Stimulated activated CD4-positive, alpha-beta T cell treated with anti-CD3 and anti-CD28 coated beads, Interleukin-2, amount 100 ng/mL, for 4 hours (primary cell): Measurements from ENCODE around the gene MCF2L2.
"Not testable (repeated sequence)": the region's sequence is repeated elsewhere in the genome, so short reads cannot be mapped to it uniquely, and the experiment has no call there.

Experiments used
- DNase-seq: peaks from one replicate; pipeline ENCODE4 v3.0.0-alpha.2; 2020; ENCODE audit warnings: low read depth

MCF2L2 gene

GRCh38 chr3:183203670-183204069 is 224.7 kb downstream of the MCF2L2 start:
- no peak for DNase-seq

DNA sequence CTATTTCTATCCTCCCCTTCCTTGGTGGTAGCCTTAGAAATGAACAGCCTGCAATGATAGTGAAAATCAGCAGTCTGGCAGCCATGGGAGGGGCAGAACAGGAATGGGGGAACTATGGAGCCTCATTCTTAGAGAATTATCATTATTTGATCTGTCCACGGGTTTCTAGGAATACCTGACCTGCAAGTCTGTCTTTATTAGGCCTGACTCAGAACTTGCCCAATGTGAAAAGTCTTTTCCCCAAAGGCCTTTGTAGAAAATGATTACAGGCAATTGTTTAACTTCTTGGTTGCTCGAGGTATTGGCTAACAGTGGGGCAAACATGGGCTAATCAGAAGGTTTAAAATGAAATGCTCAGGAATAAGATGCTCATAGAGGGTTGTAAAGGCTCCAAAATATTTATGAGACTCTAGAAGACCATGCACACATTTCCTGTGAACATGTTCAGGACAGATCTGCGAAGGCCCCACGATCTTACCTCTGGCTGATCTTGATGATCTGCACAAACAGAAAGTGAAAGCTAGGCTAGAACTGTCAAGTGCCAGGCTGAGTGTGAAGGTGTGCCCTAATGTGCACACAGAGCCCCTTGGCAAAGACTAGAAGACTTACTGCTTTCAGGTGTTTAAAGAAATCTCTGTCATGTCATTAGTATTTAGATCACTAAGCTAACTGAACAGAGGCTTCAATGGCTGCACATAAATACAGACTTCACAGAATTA is 226.3 kb downstream of the MCF2L2 start:
- no peak for DNase-seq

DNA sequence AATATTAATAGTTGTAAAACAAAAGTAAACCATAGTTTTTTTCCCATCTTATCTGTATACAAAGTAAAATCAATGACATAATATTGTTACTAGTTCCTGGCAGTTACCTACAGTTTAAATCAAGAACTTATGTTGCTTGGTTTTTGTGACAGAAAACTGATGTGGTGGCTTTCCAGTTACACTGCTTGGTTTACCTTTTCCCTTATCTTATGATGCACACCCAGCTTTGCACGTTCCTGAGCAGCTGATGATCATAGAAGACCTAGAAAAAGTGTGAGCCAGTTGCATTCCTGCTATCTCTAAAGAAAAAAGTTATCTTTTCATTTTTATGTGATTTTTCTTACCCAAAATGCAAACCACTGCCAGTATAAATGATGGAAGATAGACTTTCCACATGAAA is 229.5 kb downstream of the MCF2L2 start:
- DNase-seq, result no peak

DNA sequence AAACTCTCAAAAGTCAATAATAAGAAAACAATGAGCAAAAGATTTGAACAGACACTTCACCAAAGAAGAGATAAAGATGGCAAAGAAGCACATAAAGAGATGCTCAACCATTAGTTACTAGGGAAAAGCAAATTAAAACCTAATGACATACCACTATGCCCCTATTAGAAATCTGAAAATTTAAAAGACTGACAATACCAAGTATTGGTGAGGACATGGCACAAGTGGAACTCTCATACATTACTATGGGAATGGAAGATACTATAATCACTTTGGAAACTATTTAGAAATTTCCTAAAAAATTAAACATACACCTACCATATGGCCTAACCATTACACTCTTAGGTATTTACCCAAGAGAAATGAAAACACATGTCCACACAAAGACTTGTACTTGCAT is 230.7 kb downstream of the MCF2L2 start:
- no peak for DNase-seq

- DNase-seq, result no peak
Observed at GRCh38 chr3:183195266-183195665, 233.2 kb downstream of the MCF2L2 start.

DNA sequence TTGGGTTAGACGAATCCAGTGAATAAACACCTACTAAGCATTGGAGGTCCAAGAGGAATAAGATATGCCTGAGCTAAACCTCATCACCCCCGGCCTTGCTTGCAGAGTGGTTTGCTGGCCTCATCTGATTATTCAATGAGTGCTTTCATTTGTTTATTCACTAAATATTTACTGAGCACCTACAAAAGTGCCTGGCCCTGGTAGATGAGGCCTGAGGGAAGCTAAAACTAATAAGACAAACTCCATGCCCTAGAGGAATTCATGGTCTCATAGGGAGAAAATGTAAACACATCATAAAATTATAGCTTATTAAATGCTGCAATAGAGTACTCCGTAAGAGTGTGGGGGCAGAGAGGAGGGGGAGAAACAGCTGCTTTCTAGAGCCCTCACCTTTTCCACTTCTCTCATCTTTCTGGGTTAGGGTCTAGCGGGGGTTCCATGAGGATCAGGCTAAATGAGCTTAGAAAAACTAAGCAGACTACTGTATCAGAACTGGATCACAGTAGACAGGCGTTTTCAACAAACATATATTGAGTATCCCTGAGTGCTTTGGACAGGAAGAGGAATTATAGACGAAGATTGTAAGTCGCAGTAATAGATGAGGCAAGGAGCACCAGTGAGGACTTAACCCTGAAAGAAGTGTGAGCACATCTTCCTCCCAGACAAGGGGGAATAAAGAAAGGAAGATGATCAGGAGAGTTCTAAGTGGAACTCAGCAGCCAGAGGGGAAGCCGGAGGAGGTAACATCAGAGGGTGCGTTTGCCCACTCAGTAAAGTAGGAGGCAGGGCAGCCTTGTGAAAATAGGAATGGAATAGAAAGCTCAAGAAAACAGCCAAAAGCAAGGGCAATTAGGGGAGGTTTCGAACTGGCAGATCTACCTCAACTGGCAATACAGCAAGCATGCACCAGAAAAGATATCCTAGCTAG is 234.4 kb downstream of the MCF2L2 start:
- no peak for DNase-seq

DNA sequence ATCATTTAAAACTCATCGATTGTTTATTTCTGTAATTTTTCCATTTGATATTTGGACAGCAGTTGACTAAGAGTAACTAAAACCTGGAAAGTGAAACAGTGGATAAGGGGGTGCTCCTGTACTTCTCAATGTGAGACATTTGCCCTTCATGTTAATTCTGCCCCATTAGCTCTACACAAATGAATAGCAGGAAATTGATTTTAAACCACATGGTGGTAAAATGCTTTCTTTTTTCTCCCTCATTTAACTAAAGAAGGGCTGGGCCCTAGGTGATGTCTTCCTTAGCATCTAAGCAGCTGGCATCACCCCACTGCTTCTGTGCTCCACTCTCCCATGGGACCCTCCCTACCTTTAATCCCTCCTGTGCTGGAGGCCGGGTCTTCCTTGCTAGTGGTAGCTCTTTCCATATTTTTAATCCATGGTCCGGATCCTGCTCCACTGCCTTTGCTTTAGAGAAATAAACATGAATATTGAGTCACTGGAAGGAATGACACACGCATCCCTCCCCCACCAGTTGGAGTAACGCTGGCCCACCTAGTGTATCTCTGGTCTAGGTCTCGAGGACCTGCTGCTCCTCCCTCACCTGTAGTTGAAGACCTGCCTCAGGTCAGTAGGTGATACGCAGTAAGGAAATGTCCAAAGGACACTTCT is 235.6 kb downstream of the MCF2L2 start:
- no peak for DNase-seq

DNA sequence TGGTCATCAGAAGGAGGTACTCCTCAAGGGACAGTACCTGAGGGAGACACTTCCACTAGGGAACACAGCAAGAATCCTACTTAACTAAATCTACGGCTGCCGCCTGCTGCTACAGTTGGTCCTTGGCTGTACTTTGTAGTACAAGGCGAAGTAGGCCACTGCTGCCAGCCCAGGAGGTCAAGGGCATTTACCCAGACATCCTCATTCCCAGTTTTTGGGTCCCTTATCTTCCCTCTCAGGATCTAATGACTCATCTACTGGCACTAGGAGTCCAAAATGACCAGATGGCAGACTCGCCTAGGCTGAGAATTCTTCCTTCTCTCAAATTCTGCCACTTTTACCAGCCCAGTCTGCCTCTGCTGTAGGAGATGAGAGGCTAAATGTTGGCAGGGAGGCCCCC is 238.8 kb downstream of the MCF2L2 start:
- DNase-seq, result no peak

- peak; percentile 26 for DNase-seq
Observed at GRCh38 chr3:183188895-183189462, 239.4 kb downstream of the MCF2L2 start.

DNA sequence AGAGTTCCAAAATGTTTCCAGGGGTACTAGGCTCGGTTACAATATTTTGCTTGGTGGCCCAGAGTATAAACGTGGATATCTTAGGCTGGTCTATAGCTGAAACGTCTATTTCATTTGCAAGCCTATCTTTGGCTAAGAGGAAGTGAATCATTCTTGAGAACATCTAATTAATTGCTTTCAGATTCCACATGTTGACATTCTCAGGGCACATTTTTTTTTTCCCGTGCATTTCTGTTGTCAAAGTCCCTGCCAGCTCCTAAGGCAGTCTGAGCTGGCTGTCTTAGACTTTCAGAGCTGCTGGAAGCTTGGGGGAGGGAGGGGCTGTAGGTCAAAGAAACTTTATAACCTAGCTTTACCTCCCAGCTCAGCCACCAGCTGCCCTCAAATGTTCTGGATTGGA is 242.7 kb downstream of the MCF2L2 start:
- no peak for DNase-seq

DNA sequence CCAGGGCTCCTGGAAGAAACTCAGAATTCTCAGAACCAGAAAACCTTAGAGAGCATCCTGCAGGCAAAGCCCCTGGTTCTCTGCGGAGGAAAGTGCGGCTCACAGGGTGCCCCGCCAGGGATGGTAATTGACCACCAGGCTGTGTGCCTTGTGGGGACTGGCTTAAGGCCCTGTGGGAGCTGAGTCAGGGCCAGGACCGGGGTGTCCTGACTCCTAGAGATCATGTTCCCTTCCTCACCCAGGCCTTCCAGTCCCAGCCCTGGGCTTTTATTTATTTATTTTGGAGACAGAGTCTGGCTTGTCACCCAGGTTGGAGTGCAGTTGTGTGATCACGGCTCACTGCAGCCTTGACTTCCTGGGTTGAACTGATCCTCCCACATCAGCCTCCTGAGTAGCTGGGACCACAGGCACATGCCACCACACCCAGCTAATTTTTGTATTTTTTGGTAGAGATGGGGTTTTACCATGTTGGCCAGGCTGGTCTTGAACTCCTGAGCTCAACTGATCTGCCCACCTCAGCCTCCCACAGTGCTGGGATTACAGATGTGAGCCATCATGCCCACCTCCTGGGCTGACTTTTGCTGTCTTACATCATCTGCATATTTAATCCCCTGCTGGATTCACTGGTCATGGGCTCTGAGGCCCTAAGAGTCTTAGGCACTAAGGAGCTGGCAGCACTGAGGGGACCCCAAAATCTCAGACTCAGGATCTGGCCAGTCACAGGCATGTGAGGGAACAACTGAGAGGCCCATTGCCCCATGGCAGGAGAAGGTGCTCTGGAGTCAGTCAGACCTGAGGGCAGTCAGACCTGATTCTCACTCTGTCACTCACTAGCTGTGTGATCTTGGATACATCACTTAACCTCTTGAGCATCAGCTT is 245.4 kb downstream of the MCF2L2 start:
- DNase-seq, result no peak

- no peak for DNase-seq
Observed at GRCh38 chr3:183182073-183182472, 246.3 kb downstream of the MCF2L2 start.

GRCh38 chr3:183181606-183182005 is 246.8 kb downstream of the MCF2L2 start:
- no peak for DNase-seq

- DNase-seq, result no peak
Observed at GRCh38 chr3:183180784-183181295, 247.6 kb downstream of the MCF2L2 start.

- no peak for DNase-seq
Observed at GRCh38 chr3:183180110-183180783, 248.2 kb downstream of the MCF2L2 start.

DNA sequence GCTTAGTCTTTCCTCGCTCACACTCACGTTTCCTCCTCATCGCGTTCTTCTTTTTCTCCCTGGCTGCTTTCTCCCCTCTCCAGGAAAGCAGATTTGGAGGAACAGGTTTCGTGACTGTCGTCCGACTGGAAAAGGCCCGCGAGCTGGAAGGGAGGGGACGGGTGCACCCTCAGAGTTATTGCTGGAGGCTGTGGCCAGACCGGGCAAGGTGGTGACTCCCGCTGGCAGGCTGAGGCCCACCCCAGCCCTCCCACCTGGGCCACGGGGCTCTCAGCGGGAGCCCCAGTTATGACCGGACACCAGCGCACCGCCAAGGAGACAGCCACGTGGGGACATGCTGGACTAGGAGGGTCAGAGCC is 248.9 kb downstream of the MCF2L2 start:
- DNase-seq, result not testable (repeated sequence)

- peak; percentile 64 for DNase-seq
Observed at GRCh38 chr3:183178833-183179549, 249.4 kb downstream of the MCF2L2 start.

- DNase-seq, result no peak
Observed at GRCh38 chr3:183178512-183178832, 249.9 kb downstream of the MCF2L2 start.

- no peak for DNase-seq
Observed at GRCh38 chr3:183172051-183172639, 256.3 kb downstream of the MCF2L2 start.

GRCh38 chr3:183167975-183168374 is 260.4 kb downstream of the MCF2L2 start:
- DNase-seq, result not testable (repeated sequence)
